GM12891 (cell line): ENCODE results near the gene ELOA.

Source experiments
- POLR2A ChIP-seq: IDR thresholded peaks from 2 replicates; pipeline ENCODE4 v1.6.1; 2011; ENCODE audit warnings: low read depth, low read length, control low read depth
- POLR2AphosphoS5 ChIP-seq: IDR thresholded peaks from 2 replicates; pipeline ENCODE4 v1.6.1; 2011; ENCODE audit warnings: low read depth, low read length, control low read depth
- SPI1 ChIP-seq: IDR thresholded peaks from 2 replicates; pipeline ENCODE4 v1.6.1; 2011; ENCODE audit warnings: low read depth, low read length, control low read depth
- TAF1 ChIP-seq: IDR thresholded peaks from 2 replicates; pipeline ENCODE4 v1.6.1; 2011; ENCODE audit warnings: low read depth, low read length, control low read depth

DNA sequence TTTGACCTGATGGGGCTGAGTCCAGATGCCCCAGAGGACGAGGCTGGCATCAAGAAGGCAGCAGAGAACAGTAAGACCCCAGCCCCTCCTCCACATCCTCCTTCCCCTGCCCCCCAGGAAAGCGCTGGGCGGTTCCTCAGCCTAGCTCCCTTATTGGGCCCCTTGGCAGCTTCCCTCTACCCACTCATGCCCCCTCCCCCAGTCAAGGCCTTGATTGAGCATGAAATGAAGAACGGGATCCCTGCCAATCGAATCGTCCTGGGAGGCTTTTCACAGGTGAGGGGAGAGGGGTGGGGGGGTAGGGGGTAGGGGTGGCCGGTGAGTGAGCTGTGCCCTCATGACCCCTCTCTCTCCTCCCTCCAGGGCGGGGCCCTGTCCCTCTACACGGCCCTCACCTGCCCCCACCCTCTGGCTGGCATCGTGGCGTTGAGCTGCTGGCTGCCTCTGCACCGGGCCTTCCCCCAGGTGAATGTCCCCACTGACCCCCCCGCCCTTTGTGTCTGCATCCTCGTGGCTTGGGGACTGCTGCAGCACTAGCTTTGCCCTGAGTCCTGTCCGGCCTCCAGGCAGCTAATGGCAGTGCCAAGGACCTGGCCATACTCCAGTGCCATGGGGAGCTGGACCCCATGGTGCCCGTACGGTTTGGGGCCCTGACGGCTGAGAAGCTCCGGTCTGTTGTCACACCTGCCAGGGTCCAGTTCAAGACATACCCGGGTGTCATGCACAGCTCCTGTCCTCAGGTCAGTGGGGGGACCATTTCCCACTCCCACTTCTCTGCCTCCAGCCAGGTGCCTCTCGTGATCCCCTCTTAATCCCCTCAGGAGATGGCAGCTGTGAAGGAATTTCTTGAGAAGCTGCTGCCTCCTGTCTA is 50.8 kb downstream of the ELOA start:
- no peak for TF ChIP-seq POLR2A
- TF ChIP-seq TAF1: no peak
- TF ChIP-seq POLR2AphosphoS5: no peak
- no peak for TF ChIP-seq SPI1
